WI38 (cell line): ENCODE measurements around the gene ARPC5L.
A peak's percentile ranks its signal among the peaks of the same experiment; 100 is the strongest.

ENCODE experiments used
- H3K4me3 ChIP-seq: 2 replicates; pipeline ENCODE4 v1.5.1; 2011; ENCODE audit warnings: low read depth, mild to moderate bottlenecking, control low read depth, low read length
- TF ChIP-seq, protein P1 (sequence below): IDR thresholded peaks from 2 replicates; pipeline ENCODE4 v1.5.1; 2012; ENCODE audit warnings: low read depth, mild to moderate bottlenecking, control low read depth, low read length

Gene ARPC5L

DNA sequence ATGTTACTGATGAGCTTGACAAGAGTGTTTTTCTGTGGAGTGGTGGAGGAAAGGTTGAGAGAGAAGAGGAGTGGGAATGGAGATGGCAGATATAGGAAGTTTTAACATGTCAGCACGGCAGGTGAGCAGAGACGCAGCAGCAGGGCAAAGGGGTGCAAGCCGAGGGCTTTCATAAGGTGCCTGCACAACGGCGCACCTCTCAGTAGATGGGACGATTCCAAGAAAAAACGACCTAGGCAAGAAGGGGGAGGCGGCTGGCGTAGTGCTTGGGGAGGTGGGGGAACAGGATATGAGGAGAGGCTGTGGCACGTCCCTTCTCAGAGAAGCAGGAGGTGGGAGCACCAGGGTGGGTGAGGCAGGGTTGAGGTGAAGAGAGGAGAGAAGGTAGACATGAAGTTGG lies 24.5 kb downstream of the ARPC5L start:
- TF ChIP-seq, protein P1, sequence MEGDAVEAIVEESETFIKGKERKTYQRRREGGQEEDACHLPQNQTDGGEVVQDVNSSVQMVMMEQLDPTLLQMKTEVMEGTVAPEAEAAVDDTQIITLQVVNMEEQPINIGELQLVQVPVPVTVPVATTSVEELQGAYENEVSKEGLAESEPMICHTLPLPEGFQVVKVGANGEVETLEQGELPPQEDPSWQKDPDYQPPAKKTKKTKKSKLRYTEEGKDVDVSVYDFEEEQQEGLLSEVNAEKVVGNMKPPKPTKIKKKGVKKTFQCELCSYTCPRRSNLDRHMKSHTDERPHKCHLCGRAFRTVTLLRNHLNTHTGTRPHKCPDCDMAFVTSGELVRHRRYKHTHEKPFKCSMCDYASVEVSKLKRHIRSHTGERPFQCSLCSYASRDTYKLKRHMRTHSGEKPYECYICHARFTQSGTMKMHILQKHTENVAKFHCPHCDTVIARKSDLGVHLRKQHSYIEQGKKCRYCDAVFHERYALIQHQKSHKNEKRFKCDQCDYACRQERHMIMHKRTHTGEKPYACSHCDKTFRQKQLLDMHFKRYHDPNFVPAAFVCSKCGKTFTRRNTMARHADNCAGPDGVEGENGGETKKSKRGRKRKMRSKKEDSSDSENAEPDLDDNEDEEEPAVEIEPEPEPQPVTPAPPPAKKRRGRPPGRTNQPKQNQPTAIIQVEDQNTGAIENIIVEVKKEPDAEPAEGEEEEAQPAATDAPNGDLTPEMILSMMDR: no peak

DNA sequence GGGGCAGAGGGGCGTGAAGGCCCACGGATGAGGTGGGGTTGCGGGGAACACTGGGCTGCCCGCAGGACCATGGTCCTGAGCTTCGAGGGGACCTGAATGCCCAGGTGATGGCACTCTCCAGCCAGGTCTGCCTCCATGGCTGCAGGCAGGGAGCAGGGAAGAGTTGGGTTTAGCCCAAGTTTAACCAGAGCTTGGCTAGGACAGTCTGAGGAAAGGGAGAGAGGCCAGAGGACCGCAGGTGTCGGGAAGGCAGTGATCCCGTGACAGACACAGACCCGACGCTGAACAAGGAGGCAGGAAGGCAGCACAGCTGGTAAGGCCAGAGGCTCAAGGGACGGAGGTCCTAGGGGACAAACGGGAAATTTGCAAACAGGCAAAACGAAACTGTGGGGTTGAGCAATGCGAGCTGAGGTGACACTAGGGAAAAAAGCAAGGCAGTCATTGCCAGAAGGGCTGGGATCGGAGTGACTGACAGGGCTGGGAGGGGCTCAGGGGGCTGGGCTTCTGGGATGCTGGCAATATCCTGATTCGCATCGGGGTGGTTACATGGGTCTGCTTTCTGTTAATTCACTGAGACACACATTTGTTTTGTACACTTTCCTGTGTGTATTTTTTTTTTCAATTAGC lies 25.0 kb downstream of the ARPC5L start:
- TF ChIP-seq, protein P1: no peak
- no peak overlapping the region for H3K4me3 ChIP-seq

More for the DNA sequence above, 24.5 kb downstream of the ARPC5L start:
- H3K4me3 ChIP-seq: no peak overlapping the region

DNA sequence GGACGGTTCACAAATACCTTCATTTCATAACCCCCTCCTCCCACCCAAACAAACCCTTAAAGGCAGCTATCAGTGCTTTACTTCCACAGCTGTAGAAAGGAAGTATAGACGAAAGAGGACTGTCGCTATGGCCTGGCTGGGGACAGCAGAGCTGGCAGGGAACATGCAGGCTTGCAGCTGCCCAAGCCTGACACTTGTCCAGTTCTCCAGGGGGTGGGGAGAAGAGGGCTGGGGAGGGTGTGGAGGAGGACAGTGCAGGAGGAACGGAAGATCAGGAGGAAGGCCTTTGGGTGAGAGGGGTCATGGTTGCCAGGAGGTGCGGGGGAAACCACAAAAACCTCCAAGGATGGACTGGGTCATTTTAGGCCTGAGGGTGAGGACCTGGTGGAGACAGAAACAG lies 25.9 kb downstream of the ARPC5L start:
- no peak overlapping the region for H3K4me3 ChIP-seq
- TF ChIP-seq, protein P1: no peak

DNA sequence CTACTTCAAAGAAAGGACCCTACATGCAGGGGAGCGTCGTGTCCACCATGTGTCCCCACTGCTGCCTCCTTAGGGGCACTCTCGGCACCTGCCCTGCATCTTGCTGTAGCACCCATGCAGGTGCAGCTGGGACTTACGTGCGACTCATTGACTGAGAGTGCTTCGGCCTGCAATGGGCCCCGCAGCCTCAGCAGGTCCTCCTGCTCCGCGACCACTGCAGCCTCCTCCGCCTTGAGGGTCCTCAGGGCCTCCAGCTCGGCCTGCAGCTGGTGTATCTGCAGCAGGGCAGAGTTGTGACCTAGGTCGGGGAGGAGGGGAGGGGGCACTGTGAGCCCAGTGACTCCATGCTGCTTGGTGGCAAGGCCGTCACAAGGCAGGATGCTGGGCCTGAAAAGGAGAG lies 27.1 kb downstream of the ARPC5L start:
- TF ChIP-seq, protein P1: no peak

DNA sequence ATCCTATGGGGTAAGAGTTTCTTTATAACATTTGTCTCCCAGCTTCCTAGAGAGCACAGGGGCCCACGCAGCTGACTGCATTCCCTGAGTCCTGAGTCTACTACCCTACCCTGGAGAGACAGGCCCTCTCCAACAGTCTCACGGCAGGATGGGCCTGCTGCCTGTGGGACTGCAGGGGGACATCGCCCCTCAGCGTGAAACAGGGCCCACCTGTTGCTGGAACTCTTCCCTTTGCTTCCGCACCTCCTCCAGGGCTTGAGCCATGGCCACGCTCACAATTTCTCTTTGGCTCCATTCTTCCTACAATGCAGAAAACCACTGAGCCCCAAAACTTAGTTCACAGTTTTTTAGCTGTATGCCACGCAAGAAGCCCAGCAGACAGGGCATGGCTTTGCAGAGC lies 28.2 kb downstream of the ARPC5L start:
- TF ChIP-seq, protein P1: no peak

More for the DNA sequence above, 27.1 kb downstream of the ARPC5L start:
- no peak overlapping the region for H3K4me3 ChIP-seq

DNA sequence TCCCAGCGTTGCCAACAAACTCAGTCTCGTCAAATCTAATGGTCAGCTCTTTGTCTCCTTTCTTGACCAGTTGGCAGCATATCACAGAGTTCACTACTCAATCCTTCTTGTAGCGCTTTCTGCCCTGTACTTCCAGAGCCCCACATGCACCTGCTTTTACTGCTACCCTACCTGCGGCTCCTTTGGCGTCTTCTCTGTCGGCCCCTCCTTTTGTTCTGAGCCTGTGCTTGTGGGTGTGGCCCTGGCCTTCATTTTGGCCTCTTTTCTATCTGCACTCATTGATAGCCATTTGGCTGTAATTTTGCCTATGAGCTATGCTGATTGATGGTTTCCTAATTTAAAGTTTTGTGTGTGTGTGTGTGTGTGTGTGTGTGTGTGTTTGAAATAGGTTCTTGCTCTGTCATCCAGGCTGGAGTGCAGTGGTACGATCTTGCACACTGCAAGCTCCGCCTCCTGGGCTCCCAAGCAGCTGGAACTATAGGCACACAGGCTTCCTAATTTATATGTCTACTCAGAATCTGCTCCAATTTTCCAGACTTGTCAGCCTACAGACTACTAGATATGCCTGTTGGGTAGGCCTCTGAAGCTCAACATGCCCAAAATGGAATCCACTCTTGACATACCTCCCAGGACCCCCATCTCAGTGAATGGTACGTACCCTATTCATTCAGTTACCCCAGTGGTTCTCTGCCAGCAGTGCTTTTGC lies 32.3 kb downstream of the ARPC5L start:
- TF ChIP-seq, protein P1: no peak

More for the DNA sequence above, 28.2 kb downstream of the ARPC5L start:
- no peak overlapping the region for H3K4me3 ChIP-seq

DNA sequence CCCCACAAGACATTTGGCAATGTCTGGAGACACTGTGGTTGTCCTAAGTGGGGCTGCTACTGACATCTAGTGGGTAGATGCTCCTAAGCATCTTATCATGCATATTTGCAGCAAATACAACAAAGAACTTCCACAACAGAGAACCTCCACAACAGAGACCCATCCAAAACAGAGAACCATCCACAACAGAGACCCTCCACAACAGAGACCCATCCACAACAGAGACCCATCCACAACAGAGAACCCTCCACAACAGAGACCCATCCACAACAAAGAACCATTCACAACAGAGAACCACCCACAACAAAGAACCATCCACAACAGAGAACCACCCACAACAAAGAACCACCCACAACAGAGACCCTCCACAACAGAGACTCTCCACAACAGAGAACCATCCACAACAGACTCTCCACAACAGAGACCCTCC lies 32.8 kb downstream of the ARPC5L start:
- TF ChIP-seq, protein P1: peak; percentile 39; the same call in 1 of the 2 replicates
- H3K4me3 ChIP-seq: no peak overlapping the region

More for the DNA sequence above, 32.3 kb downstream of the ARPC5L start:
- no peak overlapping the region for H3K4me3 ChIP-seq
